ENCODE data around the gene ZNF282.

ZNF282 gene

DNA sequence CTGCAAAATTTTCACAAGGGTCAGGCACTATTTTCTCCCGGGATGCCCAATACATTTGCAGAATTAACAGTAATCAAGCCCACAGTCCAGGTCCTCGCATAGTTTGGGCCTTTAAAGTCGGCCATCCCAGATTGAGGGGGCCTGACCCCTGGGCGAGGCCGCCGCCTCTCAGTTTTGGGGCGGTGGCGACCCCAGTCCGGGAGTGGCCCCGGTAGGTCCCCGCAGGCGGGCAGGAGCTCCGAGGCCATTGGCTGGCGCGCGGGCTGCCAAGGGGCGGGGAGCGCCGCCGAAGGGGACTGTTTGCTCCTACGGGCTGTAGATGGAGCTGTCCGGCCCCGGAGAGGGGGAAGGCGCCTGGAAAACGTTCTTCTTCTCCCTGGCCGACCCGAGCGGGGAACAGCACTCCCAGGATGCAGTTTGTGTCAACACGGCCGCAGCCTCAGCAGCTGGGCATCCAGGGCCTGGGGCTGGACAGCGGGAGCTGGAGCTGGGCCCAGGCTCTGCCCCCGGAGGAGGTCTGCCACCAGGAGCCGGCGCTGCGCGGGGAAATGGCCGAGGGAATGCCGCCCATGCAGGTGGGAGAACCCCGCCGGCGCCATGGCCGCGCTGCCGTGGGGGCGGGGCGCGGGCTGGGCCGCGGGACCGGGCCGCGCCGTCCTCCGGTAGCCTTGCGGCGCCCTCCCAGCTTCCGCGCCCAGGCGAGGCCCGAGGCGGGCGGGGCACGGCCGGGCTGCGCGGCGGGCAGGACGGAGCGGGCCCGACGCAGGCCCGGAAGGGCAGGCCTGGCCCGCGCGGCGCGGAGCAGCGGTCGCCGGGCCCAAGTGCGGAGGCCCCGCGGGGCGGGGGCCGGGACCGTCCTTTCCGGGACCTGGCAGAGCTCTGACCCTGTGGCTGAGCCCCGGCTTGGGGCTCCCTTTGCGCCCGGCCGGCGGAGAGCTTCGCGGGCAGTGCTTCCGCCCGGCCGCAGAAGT is at the start of gene ZNF282:
Gene ZNF282 (plus strand): TSS at position 367 of the 971 bp plus-strand sequence. CDS start 44 bp downstream, at position 411.
- peak; percentile 88 for DNase-seq (ENCODE audit: low read depth)
- peak within 1 kb of the TSS; percentile 94 for H3K4me3 ChIP-seq (ENCODE audit: low read depth, low read length)
- TF ChIP-seq, protein P1, sequence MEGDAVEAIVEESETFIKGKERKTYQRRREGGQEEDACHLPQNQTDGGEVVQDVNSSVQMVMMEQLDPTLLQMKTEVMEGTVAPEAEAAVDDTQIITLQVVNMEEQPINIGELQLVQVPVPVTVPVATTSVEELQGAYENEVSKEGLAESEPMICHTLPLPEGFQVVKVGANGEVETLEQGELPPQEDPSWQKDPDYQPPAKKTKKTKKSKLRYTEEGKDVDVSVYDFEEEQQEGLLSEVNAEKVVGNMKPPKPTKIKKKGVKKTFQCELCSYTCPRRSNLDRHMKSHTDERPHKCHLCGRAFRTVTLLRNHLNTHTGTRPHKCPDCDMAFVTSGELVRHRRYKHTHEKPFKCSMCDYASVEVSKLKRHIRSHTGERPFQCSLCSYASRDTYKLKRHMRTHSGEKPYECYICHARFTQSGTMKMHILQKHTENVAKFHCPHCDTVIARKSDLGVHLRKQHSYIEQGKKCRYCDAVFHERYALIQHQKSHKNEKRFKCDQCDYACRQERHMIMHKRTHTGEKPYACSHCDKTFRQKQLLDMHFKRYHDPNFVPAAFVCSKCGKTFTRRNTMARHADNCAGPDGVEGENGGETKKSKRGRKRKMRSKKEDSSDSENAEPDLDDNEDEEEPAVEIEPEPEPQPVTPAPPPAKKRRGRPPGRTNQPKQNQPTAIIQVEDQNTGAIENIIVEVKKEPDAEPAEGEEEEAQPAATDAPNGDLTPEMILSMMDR (IDR thresholded peaks at IDR 0.05; ENCODE audit: insufficient read depth, low read depth, low read length, missing control alignments) = peak; percentile 57

DNA sequence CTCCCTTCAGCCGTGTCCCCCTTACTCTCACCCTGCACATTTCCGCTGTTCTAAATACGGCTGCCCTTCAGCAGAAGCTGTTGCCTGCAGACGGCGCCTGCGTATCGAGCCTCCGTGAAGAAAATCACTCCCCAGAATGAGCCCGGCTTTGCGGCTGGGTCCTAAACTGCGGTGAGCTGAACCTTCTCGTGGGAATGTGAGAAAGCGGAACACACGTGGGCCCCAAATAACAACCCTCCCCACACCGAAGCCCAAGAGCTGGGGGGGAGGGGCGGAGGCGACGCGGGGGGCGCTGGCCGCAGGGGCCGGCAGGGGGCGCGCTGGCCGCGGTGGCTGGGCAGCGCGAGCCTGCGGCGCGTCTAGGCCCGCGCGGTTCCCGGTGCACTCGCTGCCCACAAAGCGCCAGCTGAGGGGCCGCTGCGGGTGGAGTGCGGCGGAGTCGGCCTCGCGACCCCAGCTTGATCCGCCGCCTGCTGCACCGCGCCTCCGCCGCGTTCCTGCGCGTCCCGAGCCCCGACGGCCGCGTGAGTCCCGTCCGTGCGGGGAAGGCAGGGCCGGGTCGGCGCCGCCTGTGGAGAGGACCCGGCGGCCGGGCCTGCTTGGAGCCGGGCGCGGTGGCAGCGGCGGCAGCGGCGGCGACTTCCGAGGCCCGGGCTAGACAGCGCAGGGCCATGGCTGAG is 48.1 kb upstream of the ZNF282 start, which contains the start of gene ZNF398:
Gene ZNF398 (plus strand): TSS at position 382 of the 680 bp plus-strand sequence. CDS start 290 bp downstream, at position 672.
- peak; percentile 91 for DNase-seq (ENCODE audit: low read depth)
- TF ChIP-seq, protein P1 (IDR thresholded peaks at IDR 0.05; ENCODE audit: insufficient read depth, low read depth, low read length, missing control alignments) = peak; percentile 76
- H3K4me3 ChIP-seq (ENCODE audit: low read depth, low read length) = peak within 1 kb of the TSS; percentile 96

DNA sequence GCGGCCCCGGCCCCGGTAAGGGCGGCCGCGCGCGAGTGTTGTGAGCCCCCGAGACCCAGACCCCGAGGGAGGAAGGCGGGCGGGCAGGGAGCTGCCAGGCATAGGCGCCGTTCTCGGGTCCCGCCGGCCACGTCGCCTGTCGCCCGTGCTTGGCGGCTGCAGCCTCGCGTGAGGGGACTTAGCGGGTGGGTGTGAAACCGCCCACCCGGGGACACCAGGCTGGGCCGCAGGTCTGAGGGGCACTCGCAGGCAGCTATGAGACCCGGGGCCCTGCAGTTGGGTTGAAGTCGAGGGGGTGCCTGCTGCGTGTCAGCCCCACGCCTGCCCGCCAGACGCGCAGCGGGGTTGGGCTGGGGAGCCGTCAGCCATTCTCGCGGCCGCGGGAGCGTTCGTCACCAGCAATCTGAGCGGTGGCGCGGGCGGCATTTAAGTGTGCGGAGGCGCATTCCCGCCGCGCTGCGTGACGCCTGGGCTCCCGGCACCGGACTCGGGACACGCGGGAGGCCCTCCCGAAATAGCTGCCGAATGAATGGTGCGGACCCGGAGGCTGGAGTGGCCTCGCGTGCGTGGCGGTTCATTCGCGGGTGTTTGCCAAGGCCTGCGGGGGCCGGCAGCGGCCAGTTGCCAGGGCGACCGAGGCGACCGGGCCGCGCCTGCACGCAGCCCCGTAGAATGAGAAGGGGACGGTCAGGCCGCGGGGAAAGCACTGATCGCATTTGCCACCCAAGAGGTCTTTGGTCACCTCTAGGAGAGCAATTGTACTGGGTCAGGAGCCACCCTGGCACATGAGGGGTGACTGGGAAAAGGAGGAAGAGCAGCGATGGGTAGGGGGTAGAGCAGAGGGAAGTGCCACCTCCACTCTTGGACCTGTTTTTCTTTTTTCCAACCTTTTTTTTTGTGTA is 47.3 kb upstream of the ZNF282 start:
- TF ChIP-seq, protein P1 (IDR thresholded peaks at IDR 0.05; ENCODE audit: insufficient read depth, low read depth, low read length, missing control alignments) = no peak
- peak; percentile 63 for DNase-seq (ENCODE audit: low read depth)
- peak overlapping the region; percentile 96 for H3K4me3 ChIP-seq (ENCODE audit: low read depth, low read length)

DNA sequence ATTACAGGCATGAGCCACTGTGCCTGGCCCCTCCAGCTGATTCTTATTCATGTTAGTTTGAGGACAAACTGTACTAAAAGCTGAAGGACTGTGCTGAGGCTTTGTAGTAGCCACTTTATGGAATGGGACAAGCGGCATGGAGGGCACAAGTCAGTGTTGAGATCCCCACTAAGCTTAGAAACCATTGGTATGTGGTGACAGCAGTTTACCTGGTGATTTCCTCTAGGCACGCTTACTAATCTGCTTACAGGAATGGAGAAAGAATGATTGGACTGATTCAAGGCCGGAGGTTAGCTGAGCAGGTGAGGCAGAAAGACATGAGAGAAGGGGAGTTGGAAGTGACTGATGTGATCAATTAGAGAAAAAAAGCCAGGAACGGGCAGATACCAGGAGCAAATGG is 44.4 kb upstream of the ZNF282 start:
- TF ChIP-seq, protein P1 (IDR thresholded peaks at IDR 0.05; ENCODE audit: insufficient read depth, low read depth, low read length, missing control alignments) = no peak
- no peak overlapping the region for H3K4me3 ChIP-seq (ENCODE audit: low read depth, low read length)
- DNase-seq (ENCODE audit: low read depth) = no peak

DNA sequence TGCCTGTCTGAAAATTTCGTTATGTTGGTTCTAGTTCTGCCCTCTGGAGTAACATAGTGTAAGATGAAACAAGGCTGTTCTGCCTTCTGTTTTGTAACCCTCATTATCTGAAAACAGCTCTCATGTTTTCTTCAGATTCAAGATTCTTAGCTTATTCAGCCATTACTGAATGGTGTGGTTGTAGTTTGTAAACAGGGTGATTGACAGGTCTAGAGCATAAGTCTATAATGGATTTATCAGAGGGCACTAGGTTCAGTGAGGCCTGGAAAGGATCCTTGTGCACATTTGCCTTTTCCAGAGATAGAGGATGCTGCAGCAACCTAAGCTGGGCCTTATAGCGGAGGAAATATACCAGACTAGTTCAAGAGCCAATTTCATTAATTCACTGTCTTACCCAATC is 42.0 kb upstream of the ZNF282 start:
- no peak for DNase-seq (ENCODE audit: low read depth)
- TF ChIP-seq, protein P1 (IDR thresholded peaks at IDR 0.05; ENCODE audit: insufficient read depth, low read depth, low read length, missing control alignments) = no peak
- no peak overlapping the region for H3K4me3 ChIP-seq (ENCODE audit: low read depth, low read length)

DNA sequence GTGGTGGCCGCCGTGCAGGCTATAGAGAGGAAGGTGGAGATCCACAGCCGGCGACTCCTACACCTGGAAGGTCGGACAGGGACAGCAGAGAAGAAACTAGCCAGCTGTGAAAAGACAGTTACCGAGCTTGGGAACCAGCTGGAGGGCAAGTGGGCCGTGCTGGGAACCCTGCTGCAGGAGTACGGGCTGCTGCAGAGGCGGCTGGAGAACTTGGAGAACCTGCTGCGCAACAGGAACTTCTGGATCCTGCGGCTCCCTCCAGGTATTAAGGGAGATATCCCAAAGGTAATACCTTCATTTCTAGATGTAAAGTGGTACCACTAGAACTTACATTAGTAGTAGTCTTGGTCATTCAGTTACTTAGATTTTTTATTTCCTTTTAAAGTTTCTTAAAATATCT is 41.3 kb upstream of the ZNF282 start:
- no peak for DNase-seq (ENCODE audit: low read depth)
- TF ChIP-seq, protein P1 (IDR thresholded peaks at IDR 0.05; ENCODE audit: insufficient read depth, low read depth, low read length, missing control alignments) = no peak
- no peak overlapping the region for H3K4me3 ChIP-seq (ENCODE audit: low read depth, low read length)
